Glutamatergic neuron (in vitro differentiated cells): ENCODE data around the gene MED9. TPM values are rescaled to one million over a fixed set of nuclear protein-coding genes. Genes with fewer than 3 reads are reported as not detected.

Source experiments
- DNase-seq: peaks from one replicate; pipeline ENCODE4 v3.0.0; 2022
- H3K27ac Mint-ChIP-seq: one replicate; pipeline ENCODE4 v1.8.0; 2020; ENCODE audit warnings: mild to moderate bottlenecking, mixed read lengths, inconsistent platforms; ENCODE audit not compliant: unreplicated experiment
- H3K27me3 Mint-ChIP-seq: one replicate; pipeline ENCODE4 v1.8.0; 2020; ENCODE audit warnings: mild to moderate bottlenecking, moderate library complexity, mixed read lengths, inconsistent platforms; ENCODE audit not compliant: unreplicated experiment
- H3K36me3 Mint-ChIP-seq: one replicate; pipeline ENCODE4 v1.8.0; 2020; ENCODE audit warnings: mild to moderate bottlenecking, mixed read lengths, inconsistent platforms; ENCODE audit not compliant: unreplicated experiment
- H3K4me1 Mint-ChIP-seq: one replicate; pipeline ENCODE4 v1.8.0; 2020; ENCODE audit warnings: mild to moderate bottlenecking, low read depth, mixed read lengths, inconsistent platforms; ENCODE audit not compliant: unreplicated experiment
- H3K4me3 Mint-ChIP-seq: one replicate; pipeline ENCODE4 v1.8.0; 2020; ENCODE audit warnings: mild to moderate bottlenecking, mixed read lengths, inconsistent platforms; ENCODE audit not compliant: unreplicated experiment
- H3K9me3 Mint-ChIP-seq: one replicate; pipeline ENCODE4 v1.8.0; 2020; ENCODE audit warnings: mild to moderate bottlenecking, moderate library complexity, mixed read lengths, inconsistent platforms; ENCODE audit not compliant: unreplicated experiment
- CTCF ChIP-seq: fragments of 200-600 bp; sonication (generic); IDR thresholded peaks from one replicate; pipeline ENCODE4 v1.5.0; 2021; ENCODE audit not compliant: partially characterized antibody, unreplicated experiment
- total RNA-seq: library from RNA; stranded (reverse); fragmentation: NEBNext Ultra II Directional; extraction: Animal tissue kit (Norgen Biotek cat#: 25700); gene quantifications from one replicate; pipeline ENCODE4 v1.2.1, GENCODE V29; 2021; ENCODE audit not compliant: unreplicated experiment

Gene MED9
- total RNA-seq, 1 donor from 2014 or later: 23.2 TPM

- Mint-ChIP-seq H3K27me3 (peaks cover 10% of the 10 kb centered on the region), H3K9me3 (peaks cover 4% of the 10 kb centered on the region), H3K36me3 (no peaks in the 10 kb centered on the region), H3K4me1 (peaks cover 10% of the 10 kb centered on the region), H3K27ac (no peak overlapping the region), H3K4me3 (no peak overlapping the region)
- peak; percentile 49 for DNase-seq
- TF ChIP-seq CTCF: no peak
Observed at GRCh38 chr17:17540278-17540906, 63.6 kb downstream of the MED9 start.

GRCh38 chr17:17540935-17541639 is 64.3 kb downstream of the MED9 start:
- TF ChIP-seq CTCF: no peak
- Mint-ChIP-seq H3K4me1 (peaks cover 10% of the 10 kb centered on the region), H3K9me3 (peaks cover 7% of the 10 kb centered on the region), H3K36me3 (no peaks in the 10 kb centered on the region), H3K27me3 (peaks cover 8% of the 10 kb centered on the region), H3K27ac (no peak overlapping the region), H3K4me3 (no peak overlapping the region)
- no peak for DNase-seq

GRCh38 chr17:17541640-17542001 is 64.8 kb downstream of the MED9 start:
- DNase-seq: no peak
- TF ChIP-seq CTCF: no peak
- peaks cover 8% of the 10 kb centered on the region for H3K27me3 Mint-ChIP-seq
- no peak overlapping the region for H3K27ac Mint-ChIP-seq
- peaks cover 10% of the 10 kb centered on the region for H3K4me1 Mint-ChIP-seq
- peaks cover 7% of the 10 kb centered on the region for H3K9me3 Mint-ChIP-seq
- no peaks in the 10 kb centered on the region for H3K36me3 Mint-ChIP-seq
- no peak overlapping the region for H3K4me3 Mint-ChIP-seq

Other genes with a start within 250 kb of the MED9 start
- 131 TPM for gene FLCN, start 239.8 kb upstream of the MED9 start, total RNA-seq
- 71.7 TPM for gene COPS3, start 195.8 kb upstream of the MED9 start, total RNA-seq
- gene NT5M, start 173.6 kb upstream of the MED9 start, total RNA-seq: 8.2 TPM
- 140 TPM for gene RASD1, start 19.4 kb downstream of the MED9 start, total RNA-seq
- 24.0 TPM for gene PEMT, start 114.7 kb downstream of the MED9 start, total RNA-seq
- gene RAI1, start 204.5 kb downstream of the MED9 start, total RNA-seq: 70.2 TPM